GM20431 (cell line): Measurements from ENCODE around the gene SPRY1.

Source experiments
- in situ Hi-C: fragments of 300-500 bp; cut with MseI, MboI; formaldehyde crosslinking; loops from one replicate; pipeline ENCODE4 v1.15.0; 2020; ENCODE audit warnings: low sequenced_read_pairs; ENCODE audit not compliant: unreplicated experiment

Gene SPRY1

GRCh38 chr4:123433976-123434375 is 37.4 kb downstream of the SPRY1 start:
- in situ Hi-C loops: no loop called here

- in situ Hi-C loops: no loop called here
Observed at GRCh38 chr4:123435246-123436113, 38.9 kb downstream of the SPRY1 start.

- in situ Hi-C loops: no loop called here
Observed at GRCh38 chr4:123438031-123438430, 41.4 kb downstream of the SPRY1 start.

- in situ Hi-C loops: no loop called here
Observed at GRCh38 chr4:123443401-123444289, 47.0 kb downstream of the SPRY1 start.

GRCh38 chr4:123444290-123444731 is 47.7 kb downstream of the SPRY1 start:
- in situ Hi-C loops: no loop called here

GRCh38 chr4:123446865-123447474 is 50.4 kb downstream of the SPRY1 start:
- in situ Hi-C loops: no loop called here

- in situ Hi-C loops: no loop called here
Observed at GRCh38 chr4:123449362-123449761, 52.8 kb downstream of the SPRY1 start.

GRCh38 chr4:123449780-123450179 is 53.2 kb downstream of the SPRY1 start:
- in situ Hi-C loops: no loop called here

GRCh38 chr4:123450393-123450792 is 53.8 kb downstream of the SPRY1 start:
- in situ Hi-C loops: no loop called here

GRCh38 chr4:123452616-123453015 is 56.0 kb downstream of the SPRY1 start:
- in situ Hi-C loops: no loop called here

GRCh38 chr4:123453061-123453680 is 56.6 kb downstream of the SPRY1 start:
- in situ Hi-C loops: no loop called here
